CMK (cell line): ENCODE results near the gene UGT2A1.
A peak's percentile ranks its signal among the peaks of the same experiment; 100 is the strongest.

Source experiments
- DNase-seq: peaks from one replicate; pipeline ENCODE4 v3.0.0-alpha.2; 2010; ENCODE audit warnings: low read depth

Gene UGT2A1

GRCh38 chr4:69589884-69590283 is 63.2 kb downstream of the UGT2A1 start:
- DNase-seq, result no peak

GRCh38 chr4:69584135-69584534 is 68.9 kb downstream of the UGT2A1 start:
- no peak for DNase-seq

- DNase-seq, result no peak
Observed at GRCh38 chr4:69583543-69583942, 69.5 kb downstream of the UGT2A1 start.

GRCh38 chr4:69577245-69577644 is 75.8 kb downstream of the UGT2A1 start:
- no peak for DNase-seq

- DNase-seq, result no peak
Observed at GRCh38 chr4:69576251-69576877, 76.7 kb downstream of the UGT2A1 start.

- DNase-seq, result no peak
Observed at GRCh38 chr4:69568787-69569186, 84.3 kb downstream of the UGT2A1 start.

GRCh38 chr4:69563424-69563823 is 89.6 kb downstream of the UGT2A1 start:
- no peak for DNase-seq

GRCh38 chr4:69549651-69550050 is 103.4 kb downstream of the UGT2A1 start:
- DNase-seq, result no peak

- peak; percentile 47 for DNase-seq
Observed at GRCh38 chr4:69546134-69546765, 106.8 kb downstream of the UGT2A1 start.
